Measurements from ENCODE around the gene POU3F1.

Gene POU3F1

GRCh38 chr1:38077523-38078147, 31.0 kb upstream of the POU3F1 start:
- H3K4me3 ChIP-seq (ENCODE audit: low read length): no peak overlapping the region
- no peaks in the 10 kb centered on the region for H4K20me1 ChIP-seq (ENCODE audit: control insufficient read depth, insufficient read depth, low read depth, low read length)
- TF ChIP-seq EZH2phosphoT487 (IDR thresholded peaks at IDR 0.05; ENCODE audit: borderline replicate concordance, low read length) (no peak), CTCF (IDR thresholded peaks at IDR 0.05; ENCODE audit: low read depth, low read length, poor library complexity, severe bottlenecking) (no peak)

GRCh38 chr1:38076455-38076854, 29.9 kb upstream of the POU3F1 start:
- Histone ChIP-seq H3K27me3 (ENCODE audit: control insufficient read depth, low read length) (peaks cover 8% of the 10 kb centered on the region), H3K9me2 (replicated peaks; ENCODE audit: control insufficient read depth, low read length) (no peaks in the 10 kb centered on the region), H3K4me1 (ENCODE audit: control insufficient read depth, low read length) (no peaks in the 10 kb centered on the region), H3K27ac (ENCODE audit: low read depth, low read length) (no peak overlapping the region), H4K20me1 (ENCODE audit: control insufficient read depth, insufficient read depth, low read depth, low read length) (no peaks in the 10 kb centered on the region), H3K9me3 (ENCODE audit: control insufficient read depth, insufficient read depth, low read length) (no peaks in the 10 kb centered on the region), H3F3A (ENCODE audit: control insufficient read depth, insufficient read depth) (no peaks in the 10 kb centered on the region), H3K79me2 (ENCODE audit: control insufficient read depth, low read length) (no peaks in the 10 kb centered on the region), H3K4me2 (ENCODE audit: low read length) (no peak overlapping the region), H3K36me3 (ENCODE audit: control insufficient read depth, low read length) (no peaks in the 10 kb centered on the region), H3K4me3 (ENCODE audit: low read length) (no peak overlapping the region)
- TF ChIP-seq CTCF (IDR thresholded peaks at IDR 0.05; ENCODE audit: low read depth, low read length, poor library complexity, severe bottlenecking) (no peak), EZH2phosphoT487 (IDR thresholded peaks at IDR 0.05; ENCODE audit: borderline replicate concordance, low read length) (no peak)

More at GRCh38 chr1:38077523-38078147, 31.0 kb upstream of the POU3F1 start:
- no peaks in the 10 kb centered on the region for H3K9me2 ChIP-seq (replicated peaks; ENCODE audit: control insufficient read depth, low read length)
- H3K27ac ChIP-seq (ENCODE audit: low read depth, low read length): no peak overlapping the region
- no peaks in the 10 kb centered on the region for H3K79me2 ChIP-seq (ENCODE audit: control insufficient read depth, low read length)
- H3F3A ChIP-seq (ENCODE audit: control insufficient read depth, insufficient read depth): no peaks in the 10 kb centered on the region
- H3K4me2 ChIP-seq (ENCODE audit: low read length): no peak overlapping the region
- H3K4me1 ChIP-seq (ENCODE audit: control insufficient read depth, low read length): no peaks in the 10 kb centered on the region
- no peaks in the 10 kb centered on the region for H3K36me3 ChIP-seq (ENCODE audit: control insufficient read depth, low read length)
- no peaks in the 10 kb centered on the region for H3K9me3 ChIP-seq (ENCODE audit: control insufficient read depth, insufficient read depth, low read length)
- no peaks in the 10 kb centered on the region for H3K27me3 ChIP-seq (ENCODE audit: control insufficient read depth, low read length)

DNA sequence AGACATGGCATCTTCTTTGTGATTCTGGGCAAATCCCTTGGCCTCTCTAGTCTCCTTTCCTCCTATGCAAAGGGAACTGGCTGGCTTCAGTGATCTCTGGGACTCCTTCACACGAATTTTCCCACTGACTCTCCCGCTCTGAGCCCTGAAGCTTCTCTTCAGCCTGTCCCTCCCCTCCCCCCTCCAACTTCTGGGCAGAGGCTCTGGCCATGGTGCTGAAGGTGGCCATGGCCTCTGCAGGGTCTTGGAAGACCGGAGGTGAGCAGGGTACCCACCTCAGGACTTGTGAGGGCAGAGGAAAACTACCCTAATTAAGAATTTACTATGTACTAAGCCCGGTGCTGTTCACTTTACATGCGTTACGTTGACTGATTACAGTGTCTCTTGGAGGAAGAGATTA, 29.4 kb upstream of the POU3F1 start:
- H3K9me3 ChIP-seq (ENCODE audit: control insufficient read depth, insufficient read depth, low read length): no peaks in the 10 kb centered on the region
- H3F3A ChIP-seq (ENCODE audit: control insufficient read depth, insufficient read depth): no peaks in the 10 kb centered on the region
- no peaks in the 10 kb centered on the region for H3K4me1 ChIP-seq (ENCODE audit: control insufficient read depth, low read length)
- no peaks in the 10 kb centered on the region for H4K20me1 ChIP-seq (ENCODE audit: control insufficient read depth, insufficient read depth, low read depth, low read length)
- no peak for TF ChIP-seq CTCF (IDR thresholded peaks at IDR 0.05; ENCODE audit: low read depth, low read length, poor library complexity, severe bottlenecking)
- no peak for TF ChIP-seq EZH2phosphoT487 (IDR thresholded peaks at IDR 0.05; ENCODE audit: borderline replicate concordance, low read length)
- H3K4me3 ChIP-seq (ENCODE audit: low read length): no peak overlapping the region
- H3K27me3 ChIP-seq (ENCODE audit: control insufficient read depth, low read length): peaks cover 8% of the 10 kb centered on the region
- no peaks in the 10 kb centered on the region for H3K9me2 ChIP-seq (replicated peaks; ENCODE audit: control insufficient read depth, low read length)
- no peaks in the 10 kb centered on the region for H3K36me3 ChIP-seq (ENCODE audit: control insufficient read depth, low read length)
- no peaks in the 10 kb centered on the region for H3K79me2 ChIP-seq (ENCODE audit: control insufficient read depth, low read length)
- H3K4me2 ChIP-seq (ENCODE audit: low read length): no peak overlapping the region
- no peak overlapping the region for H3K27ac ChIP-seq (ENCODE audit: low read depth, low read length)
